ENCODE measurements around the gene SV2B.

SV2B gene

DNA sequence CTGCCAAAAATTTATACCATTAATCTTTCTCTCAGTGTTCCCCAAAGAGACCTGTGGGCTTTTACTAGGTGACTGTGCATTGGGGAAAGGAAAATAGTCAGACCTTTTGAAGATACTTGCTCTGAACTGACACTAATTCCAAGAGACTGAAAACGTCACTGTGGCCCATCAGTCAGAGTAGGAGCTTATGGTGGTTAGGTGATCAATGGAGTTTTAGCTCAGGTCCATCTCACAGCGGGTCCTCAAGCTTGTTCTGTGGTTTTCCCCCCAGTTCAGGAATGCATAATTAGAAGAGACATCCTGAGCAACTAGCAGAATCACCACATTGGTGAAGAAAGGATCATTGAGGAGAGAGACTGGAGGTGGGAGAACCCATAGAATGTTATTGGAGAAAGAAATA, 134.7 kb downstream of the SV2B start:
- DNase-seq (ENCODE audit: low read depth), result no peak

DNA sequence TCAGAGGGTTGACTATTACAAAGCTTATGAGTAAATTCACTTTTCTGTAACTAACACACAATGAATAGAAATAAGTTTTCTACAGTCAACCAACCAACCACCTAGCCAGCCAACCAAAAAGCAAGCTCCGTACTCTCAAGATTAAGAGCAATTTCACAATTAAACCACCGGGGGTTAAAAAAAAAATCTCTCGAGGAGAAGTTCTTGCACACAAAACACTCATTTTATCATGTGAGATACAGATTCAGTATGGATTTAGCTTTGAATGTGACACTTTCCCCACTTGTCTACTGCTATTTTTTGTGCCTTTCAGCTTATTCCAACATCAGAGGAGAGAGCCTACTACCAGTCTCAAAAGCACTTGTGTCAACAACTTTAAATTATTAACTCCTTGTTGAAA, 135.3 kb downstream of the SV2B start:
- DNase-seq (ENCODE audit: low read depth), result no peak

DNA sequence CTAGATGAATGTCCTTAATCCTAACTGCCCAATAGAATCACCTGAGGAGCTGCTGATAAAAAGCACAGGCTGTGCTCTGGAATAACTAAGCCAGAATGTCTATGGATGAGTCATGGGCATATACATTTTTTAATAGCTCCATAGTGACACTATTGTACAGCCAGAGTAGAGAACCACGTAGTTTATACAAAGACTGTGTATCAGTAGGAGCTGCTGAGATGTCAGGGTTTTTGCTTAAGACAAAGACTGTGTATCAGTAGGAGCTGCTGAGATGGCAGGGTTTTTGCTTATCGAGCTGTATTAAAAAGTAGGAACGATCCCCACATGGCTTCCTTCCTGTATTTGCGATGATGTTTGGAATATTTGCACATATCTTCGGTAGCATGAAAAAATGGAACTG, 137.4 kb downstream of the SV2B start:
- DNase-seq (ENCODE audit: low read depth), result no peak

DNA sequence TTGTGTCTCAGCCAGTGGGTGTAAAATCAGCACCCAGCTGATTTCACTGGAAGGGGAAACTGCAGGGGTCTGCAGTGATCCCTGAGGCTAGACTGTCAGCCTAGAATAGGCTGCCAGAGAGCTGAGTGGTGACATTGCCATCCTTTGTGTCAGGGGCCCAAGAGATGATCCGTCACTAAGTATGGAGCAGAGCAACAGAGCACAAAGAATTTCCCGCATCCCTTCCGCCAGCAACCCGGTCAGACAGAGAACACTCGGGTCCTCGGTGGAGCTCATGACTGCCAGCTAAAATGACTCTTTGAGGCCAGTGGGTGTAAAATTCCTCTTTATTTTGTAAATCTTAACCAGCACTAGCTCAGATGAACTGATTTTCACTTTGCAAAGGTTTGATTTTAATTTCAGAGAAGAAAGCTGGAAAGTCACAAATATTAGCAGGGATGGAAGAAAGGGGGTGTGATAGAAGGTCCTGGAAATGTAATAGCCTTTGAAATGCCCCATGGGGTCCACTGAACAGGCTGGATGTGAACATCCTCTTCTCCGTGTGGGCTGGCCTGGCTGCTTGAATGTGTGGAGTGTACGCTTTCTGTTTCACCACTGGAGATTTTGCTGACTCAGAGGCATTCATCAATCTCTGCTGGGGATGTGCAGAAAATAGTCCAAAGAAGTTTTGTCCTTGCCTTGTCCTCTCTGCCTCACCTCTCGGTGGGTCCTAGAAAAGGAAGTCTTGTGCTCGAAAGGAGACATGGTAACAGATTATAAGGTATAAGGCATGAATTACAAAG, 138.8 kb downstream of the SV2B start:
- no peak for DNase-seq (ENCODE audit: low read depth)

DNA sequence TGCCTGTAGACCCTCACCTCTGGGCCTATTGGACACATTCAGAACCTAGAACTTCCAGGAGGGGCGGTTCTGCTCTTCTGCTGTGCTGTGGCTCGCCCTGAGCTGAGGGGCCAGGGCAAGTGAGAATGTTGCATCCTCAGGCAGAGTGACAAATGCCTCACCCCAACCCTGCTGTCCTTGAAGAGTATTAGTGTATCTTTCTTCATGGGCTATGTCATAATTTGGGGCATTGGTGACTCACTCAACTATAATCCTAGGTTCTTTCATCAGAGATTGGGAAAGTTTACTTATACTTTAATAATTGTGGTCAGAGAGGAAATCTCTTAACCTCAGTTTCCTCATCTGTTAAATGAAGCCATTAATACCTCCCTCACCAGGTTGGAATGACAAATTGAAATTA, 143.8 kb downstream of the SV2B start:
- DNase-seq (ENCODE audit: low read depth), result no peak

DNA sequence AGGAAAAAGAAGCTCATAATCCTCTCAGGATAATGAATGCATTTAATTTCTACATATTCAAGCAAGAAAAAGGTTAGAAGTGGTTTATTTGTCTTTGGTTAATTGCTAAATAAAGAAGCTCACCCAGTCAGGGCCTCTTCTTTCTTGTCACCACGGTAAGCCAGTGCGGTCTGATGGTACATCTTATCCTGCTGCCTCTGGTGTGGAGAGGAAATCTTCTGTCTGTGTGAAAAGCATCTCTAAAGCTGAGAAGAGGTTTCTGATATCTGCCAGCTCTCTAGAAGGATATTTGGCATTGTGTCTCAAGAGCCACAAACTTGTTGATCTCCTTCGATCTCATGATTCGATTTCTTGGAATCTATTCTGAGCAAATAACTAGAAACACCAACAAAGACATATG, 144.9 kb downstream of the SV2B start:
- DNase-seq (ENCODE audit: low read depth), result no peak

DNA sequence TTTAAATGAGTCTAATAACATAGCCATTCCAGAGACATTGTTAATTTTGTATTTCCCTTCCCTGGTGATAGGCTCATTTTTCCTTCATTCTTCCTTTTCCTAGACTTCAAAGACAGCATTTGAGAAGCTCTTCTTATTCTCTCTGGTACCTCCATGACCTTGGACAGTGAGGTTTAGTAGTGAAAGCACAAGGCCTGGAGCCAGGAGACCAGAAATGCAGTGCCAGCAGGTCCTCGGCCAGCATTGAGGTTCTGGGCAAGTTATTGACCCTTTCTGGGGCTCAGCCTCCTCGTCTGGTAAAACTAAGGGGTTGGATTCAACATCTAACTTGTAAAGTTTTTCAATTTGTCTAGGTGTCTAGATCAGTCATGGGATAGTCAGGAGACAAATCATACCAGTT, 146.9 kb downstream of the SV2B start:
- DNase-seq (ENCODE audit: low read depth), result no peak

DNA sequence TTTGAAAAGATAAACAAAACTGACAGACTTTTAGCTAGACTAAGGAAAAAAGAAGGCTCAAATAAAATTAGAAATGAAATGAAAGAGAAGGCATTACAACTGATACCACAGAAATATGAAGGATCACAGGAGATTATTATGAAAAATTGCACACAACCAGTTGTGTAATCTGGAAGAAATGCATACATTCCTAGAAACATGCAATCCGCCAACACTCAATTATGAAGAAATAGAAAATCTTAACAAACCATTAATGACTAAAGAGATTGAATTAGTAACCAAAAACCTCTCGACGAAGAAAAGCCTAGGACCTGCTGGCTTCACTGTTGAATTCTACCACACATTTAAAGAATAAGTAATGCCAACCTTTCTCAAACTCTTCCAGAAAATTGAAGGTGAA, 149.5 kb downstream of the SV2B start:
- no peak for DNase-seq (ENCODE audit: low read depth)

DNA sequence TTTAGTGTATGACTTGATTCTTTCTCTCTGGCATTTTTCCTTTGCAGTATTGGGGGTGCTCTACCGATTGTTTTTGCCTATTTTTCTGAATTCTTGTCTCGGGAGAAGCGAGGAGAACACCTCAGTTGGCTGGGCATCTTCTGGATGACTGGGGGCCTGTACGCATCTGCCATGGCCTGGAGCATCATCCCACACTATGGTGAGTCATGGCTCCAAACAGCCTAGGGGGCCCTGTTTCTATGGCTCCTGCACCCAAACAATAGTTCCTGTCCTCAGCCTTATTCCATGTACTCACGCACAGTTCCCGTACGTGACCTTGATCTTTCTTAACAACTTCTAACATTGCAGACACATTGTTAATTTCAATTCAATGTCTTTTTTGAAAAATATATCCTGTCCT, 152.3 kb downstream of the SV2B start:
- DNase-seq (ENCODE audit: low read depth), result no peak

DNA sequence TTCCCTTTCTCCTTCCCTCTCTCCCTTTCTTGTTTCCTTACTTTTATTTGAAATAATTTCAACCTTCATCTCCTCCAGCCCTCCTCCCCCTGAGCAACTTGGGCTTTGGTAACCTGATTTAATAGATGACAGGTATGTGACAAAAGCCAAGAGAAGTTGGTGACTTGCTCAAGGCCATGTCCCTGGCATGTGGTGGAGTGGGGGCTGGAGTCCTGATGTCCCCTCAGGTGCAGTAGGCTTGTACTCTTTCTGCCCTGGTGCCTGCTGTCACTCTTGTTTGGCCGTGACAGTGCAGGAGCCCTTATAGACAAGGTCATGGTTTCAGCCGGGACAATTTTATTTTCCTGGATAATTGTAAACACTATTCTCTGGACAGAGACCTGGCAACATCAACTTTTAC, 152.7 kb downstream of the SV2B start:
- no peak for DNase-seq (ENCODE audit: low read depth)

DNA sequence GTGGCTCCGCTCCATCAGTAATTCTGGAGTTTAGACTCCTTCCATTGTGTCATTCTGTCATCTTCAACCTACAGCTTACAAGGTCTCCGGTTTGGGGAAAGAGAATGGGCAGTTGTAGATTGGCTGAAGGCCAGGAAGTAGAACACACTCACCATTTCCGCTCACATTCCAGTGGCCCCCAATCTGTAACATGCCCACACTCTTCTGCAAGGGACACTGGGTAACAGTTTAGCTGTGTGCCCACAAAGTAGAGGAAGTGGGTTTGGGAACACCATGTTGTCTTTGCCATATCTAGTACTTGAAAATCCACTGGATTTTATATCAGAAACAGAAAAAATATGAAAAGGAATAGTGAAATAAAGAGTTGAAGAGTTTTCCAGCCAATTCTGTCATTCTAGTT, 153.5 kb downstream of the SV2B start:
- DNase-seq (ENCODE audit: low read depth), result no peak

DNA sequence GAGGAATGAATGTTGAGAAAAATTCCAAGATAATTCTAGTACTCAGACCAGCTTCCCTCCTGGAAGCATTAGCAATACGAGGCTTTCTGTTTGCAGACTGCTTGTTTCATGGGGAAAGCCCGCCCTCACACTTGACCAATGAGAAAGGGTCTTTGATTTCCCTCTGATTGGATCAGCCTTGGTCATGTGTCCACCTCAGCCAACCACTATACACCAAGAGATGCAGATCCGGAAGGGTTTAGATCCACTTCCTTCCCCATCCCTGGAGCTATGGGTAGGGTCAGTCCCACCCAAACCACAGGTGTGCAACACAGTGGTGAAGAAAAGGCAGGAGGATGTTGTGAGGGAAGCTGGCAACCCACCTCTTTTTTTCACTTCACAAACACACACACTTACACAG, 154.7 kb downstream of the SV2B start:
- DNase-seq (ENCODE audit: low read depth), result no peak

DNA sequence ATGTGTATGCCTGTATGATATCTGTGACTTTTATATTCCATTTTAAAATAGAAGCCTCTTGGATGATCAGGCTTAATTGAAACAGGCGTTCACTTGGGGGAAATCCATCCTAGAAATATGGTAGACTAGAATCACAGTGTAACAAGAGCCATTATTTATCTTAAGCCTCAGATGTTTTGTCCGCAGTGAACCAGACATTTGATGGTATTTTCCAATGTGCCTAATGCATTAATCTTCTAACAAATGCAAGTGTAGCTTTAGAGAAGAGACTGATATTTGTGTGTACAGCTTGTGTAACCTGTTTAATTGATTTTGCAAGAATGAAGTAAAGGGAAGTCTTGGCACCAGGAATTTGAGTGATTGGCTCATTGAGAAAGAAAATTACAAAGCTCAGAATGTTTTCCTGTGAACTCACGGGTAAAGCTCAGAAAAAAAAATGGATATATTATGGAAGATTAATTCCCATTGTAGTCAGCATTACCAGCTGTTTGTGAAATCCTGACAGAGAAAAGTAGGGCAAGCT, 155.7 kb downstream of the SV2B start:
- no peak for DNase-seq (ENCODE audit: low read depth)

DNA sequence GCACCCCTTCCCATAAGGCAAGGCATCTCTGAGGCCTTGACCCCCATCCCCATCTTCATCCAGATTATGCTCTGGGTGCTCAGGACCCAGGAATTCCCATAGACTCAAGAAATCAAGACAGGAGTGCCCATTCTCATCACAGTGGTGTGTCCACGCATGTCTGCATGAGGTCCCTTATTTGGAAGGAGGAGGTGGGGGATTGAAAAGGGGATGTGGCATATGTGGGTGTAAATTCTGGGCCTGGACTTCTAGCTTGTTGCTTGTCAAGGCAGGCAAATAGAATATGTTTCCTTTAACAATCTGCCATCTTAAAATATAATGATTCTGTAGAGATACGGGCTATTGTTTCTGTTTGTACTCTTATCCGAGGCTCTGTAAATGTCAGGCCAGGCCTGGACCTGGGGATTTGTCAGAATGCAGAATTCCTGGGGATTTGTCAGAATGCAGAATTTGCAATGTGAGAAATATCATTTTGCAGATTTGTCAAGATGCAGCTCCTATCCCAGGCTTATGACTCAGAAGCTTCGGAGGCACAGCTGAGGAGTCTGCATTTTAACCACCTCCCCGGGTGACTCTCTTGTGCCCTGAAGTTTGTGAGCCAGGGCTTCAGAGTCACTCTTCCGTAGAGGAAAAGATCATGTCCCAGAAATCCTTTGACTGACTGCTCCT, 157.8 kb downstream of the SV2B start:
- no peak for DNase-seq (ENCODE audit: low read depth)

DNA sequence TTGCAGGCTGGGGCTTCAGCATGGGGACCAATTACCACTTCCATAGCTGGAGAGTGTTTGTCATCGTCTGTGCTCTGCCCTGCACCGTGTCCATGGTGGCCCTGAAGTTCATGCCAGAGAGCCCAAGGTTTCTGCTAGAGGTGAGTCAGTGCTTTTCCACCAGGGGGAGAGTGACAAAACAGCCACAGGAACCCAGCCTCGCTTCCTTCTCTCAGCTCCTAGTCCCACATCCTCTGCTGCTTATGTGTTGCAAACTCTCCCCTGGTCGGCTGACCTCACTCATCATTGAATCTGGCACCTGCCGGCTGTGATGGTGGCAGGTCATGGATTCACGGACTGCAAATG, 158.3 kb downstream of the SV2B start:
- no peak for DNase-seq (ENCODE audit: low read depth)

DNA sequence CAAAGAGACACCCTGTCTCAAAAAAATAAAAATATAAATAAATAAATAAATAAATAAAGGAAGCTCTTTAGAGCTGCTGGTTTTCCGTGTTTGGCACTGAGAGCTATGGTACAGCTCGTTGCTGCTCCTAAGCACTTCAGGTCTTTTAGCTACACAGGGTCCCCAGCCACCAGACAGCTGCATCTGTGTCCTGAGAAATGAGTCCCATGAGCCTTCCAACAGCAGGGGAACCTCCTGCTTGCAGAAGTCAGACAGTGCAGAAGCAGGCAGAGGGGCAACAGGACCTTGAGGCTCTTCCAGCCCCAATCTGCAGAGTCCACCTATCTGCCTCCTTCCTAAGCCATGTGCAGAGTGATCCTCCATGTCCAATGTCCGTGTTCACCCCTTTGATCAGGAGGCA, 159.0 kb downstream of the SV2B start:
- DNase-seq (ENCODE audit: low read depth), result no peak

DNA sequence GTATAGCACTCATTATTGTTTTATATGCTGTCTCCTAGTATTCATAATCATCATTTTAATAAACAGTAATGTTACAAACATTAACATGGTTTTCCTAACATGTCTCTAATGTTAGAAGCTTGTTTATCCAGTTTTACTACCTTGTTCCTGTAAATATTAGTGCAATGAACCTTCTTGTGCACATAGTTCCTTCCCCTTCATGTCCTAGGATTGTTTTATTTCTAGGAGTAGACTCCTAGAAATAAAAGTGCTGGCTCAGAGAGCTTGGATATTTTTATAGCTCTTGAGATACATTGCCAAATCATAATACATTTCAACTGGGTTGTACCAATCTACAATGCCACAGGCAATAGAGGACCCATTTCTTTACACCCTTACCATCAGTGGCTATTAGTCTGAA, 161.3 kb downstream of the SV2B start:
- no peak for DNase-seq (ENCODE audit: low read depth)

DNA sequence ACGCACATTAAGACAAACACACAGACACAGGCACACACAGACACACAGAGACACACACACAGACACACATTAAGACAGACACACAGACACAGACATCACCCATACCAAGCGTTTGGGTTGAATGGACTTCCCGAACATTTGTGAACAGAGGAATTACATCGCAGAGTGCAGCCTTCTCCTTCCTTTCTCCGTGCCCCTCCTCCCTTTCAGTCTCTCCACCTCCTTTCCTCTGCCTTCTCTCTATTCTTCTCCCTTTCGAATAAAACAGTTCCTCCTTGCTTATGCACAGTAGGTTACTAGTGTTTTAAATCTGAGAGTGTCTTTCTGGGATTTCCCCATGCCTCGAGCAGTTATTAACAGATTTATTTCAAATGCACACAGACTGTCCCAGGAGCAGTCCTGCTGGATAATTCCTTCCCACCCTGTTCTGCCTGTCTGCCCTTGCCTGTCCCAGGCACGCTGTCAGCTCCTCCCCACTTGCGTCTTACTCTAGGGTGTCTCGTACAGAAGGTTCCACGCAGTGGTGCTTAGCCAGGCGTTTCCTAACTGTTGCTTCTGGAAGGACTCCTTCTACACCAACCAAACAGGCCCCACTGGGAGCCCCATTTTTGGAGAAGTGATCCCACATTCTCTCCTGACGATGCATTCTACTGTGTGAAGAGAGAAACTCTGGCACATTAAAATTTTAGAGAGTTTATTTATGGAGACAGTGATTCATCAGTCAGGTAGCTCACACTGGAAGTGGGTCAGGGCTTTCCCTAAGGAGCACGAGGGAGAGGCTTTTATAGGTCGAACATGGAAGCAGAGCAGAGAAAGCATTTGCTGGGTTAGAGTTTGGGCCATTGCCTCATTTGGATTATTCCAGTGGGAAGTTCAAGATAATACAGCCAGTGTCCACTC, 163.8 kb downstream of the SV2B start:
- DNase-seq (ENCODE audit: low read depth), result no peak

DNA sequence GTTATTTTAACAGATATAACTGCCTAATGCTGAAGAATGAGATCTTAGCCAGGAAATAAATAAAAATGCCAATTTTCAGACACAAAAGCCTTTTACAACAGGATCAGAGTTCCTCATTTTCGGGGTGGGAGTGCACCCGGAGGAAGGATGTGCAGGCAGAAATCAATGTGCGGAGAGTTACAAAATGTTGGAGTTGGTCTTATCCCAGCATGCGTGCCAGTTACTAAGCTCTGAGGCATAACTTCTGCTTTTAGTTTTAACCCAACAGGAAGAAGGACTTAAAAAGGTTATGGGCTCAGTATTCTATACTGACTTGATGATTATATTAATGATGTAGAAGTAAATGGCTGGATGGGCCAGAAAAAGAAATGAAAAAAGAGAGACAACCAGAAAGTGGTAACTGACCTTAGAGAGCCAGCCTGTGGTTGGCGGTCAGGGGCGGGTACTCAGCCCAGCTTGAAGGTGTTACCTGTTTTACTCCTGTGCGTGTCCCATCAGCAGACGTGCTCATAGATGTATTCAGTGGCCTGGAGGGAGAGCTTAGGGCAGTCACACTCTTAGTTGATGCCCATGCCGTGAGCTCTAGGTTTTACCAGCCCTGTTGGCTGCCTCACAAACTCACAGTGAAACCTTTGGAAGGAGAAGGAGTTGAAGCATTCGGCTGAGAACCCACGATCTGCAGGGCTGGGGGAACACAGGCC, 164.7 kb downstream of the SV2B start:
- DNase-seq (ENCODE audit: low read depth), result no peak

DNA sequence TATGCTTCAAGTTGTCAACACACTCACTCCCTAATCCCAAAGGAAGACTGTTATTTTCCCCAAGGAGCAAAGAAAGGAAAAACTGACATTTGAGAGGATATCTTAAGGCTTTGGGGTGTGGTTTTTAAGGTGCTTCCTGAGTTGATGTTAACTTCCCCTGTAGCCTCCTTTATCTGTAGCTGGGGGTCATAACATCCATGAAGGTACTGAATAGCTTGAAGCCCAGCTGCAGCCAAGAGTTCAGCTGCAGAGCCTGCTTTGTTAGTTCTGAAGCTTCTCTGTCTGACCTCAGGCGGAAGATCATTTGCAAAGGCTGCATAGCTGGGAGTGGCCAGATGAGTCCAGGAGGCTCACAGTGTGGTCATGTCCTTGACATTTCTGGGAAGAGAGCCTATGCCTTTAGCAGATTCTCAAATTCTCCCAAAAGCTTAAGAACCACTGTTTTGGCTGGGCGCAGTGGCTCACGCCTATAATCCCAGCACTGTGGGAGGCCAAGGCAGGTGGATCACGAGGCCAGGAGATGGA, 165.4 kb downstream of the SV2B start:
- no peak for DNase-seq (ENCODE audit: low read depth)

DNA sequence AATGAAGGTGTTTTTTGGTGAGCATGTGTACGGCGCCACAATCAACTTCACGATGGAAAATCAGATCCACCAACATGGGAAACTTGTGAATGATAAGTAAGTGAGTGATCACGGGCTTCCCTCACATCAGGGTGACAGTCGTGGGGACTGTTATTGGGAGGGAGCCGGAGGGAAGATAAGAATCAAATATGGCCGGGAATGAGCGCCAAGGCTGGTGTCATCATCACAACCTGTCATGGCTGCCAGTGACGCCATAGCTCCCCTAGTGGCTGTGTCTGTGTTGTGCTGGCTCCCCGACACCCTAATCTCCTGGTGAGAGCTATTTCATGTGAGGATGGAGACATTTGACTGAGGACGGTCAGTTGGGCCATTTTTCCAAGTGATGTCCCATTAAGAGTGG, 168.5 kb downstream of the SV2B start:
- DNase-seq (ENCODE audit: low read depth), result no peak

DNA sequence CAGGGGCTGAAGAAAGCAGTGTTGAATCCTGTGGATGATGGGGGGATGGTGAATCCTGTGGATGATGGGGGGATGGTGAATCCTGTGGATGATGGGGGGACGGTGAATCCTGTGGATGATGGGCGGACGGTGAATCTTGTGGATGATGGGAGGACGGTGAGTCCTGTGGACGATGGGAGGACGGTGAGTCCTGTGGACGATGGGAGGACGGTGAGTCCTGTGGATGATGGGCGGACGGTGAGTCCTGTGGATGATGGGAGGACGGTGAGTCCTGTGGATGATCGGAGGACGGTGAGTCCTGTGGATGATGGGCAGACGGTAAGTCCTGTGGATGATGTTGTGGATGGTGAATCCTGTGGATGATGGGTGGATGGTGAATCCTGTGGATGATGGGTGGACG, 170.7 kb downstream of the SV2B start:
- DNase-seq (ENCODE audit: low read depth), result no peak

All from activated T-helper 1 cell treated with Interleukin-2 at 50 U/mL for 16 hours (primary cell).